HG03045 (cell line): ENCODE results near the gene CMTR1.

Experiments used
- ATAC-seq: cut with Tn5 transposase; IDR thresholded peaks from one replicate; pipeline ENCODE4 v1.9.1; 2021; ENCODE audit warnings: mild to moderate bottlenecking, moderate library complexity; ENCODE audit not compliant: unreplicated experiment

Gene CMTR1

GRCh38 chr6:37511201-37511600 lies 78.2 kb downstream of the CMTR1 start:
- ATAC-seq: no peak

GRCh38 chr6:37511910-37512399 lies 78.9 kb downstream of the CMTR1 start:
- ATAC-seq: no peak

GRCh38 chr6:37512400-37513011 lies 79.5 kb downstream of the CMTR1 start:
- no peak for ATAC-seq

GRCh38 chr6:37513155-37513554 lies 80.1 kb downstream of the CMTR1 start:
- no peak for ATAC-seq

- no peak for ATAC-seq
Measured at GRCh38 chr6:37513576-37513975, 80.6 kb downstream of the CMTR1 start.

- no peak for ATAC-seq
Measured at GRCh38 chr6:37514321-37514771, 81.3 kb downstream of the CMTR1 start.

- ATAC-seq: no peak
Measured at GRCh38 chr6:37514837-37515236, 81.8 kb downstream of the CMTR1 start.

- no peak for ATAC-seq
Measured at GRCh38 chr6:37515712-37516075, 82.7 kb downstream of the CMTR1 start.

GRCh38 chr6:37516076-37516919 lies 83.3 kb downstream of the CMTR1 start:
- ATAC-seq: peak; percentile 49

GRCh38 chr6:37516920-37517405 lies 83.9 kb downstream of the CMTR1 start:
- ATAC-seq: no peak

- no peak for ATAC-seq
Measured at GRCh38 chr6:37517411-37517812, 84.4 kb downstream of the CMTR1 start.

GRCh38 chr6:37518116-37518515 lies 85.1 kb downstream of the CMTR1 start:
- no peak for ATAC-seq

GRCh38 chr6:37519461-37519860 lies 86.4 kb downstream of the CMTR1 start:
- ATAC-seq: no peak

GRCh38 chr6:37520926-37521325 lies 87.9 kb downstream of the CMTR1 start:
- no peak for ATAC-seq

- no peak for ATAC-seq
Measured at GRCh38 chr6:37521674-37522073, 88.7 kb downstream of the CMTR1 start.

- ATAC-seq: no peak
Measured at GRCh38 chr6:37522836-37523235, 89.8 kb downstream of the CMTR1 start.

GRCh38 chr6:37523412-37523811 lies 90.4 kb downstream of the CMTR1 start:
- ATAC-seq: no peak

GRCh38 chr6:37524025-37524969 lies 91.3 kb downstream of the CMTR1 start:
- ATAC-seq: no peak

- no peak for ATAC-seq
Measured at GRCh38 chr6:37524970-37525318, 91.9 kb downstream of the CMTR1 start.

GRCh38 chr6:37525460-37526357 lies 92.7 kb downstream of the CMTR1 start:
- no peak for ATAC-seq
